Breast epithelium (tissue), 3 donors: ENCODE measurements around the gene AOAH.

Experiments used
- POLR2A ChIP-seq: fragments of 450-650 bp; IDR thresholded peaks from one replicate; pipeline ENCODE4 v1.6.1; 2016; ENCODE audit warnings: antibody characterized with exemption, mild to moderate bottlenecking, moderate library complexity
- POLR2AphosphoS5 ChIP-seq, 3 donors: sonication (generic); formaldehyde crosslinking; IDR thresholded peaks; one replicate each; pipeline ENCODE4 v1.6.1; 2017; ENCODE audit warnings: antibody characterized with exemption in 3 of 3
- TF ChIP-seq, protein P1 (sequence below), 3 donors: fragments of 450-650 bp; IDR thresholded peaks; one replicate each; pipeline ENCODE4 v1.5.1; 2016 to 2017; ENCODE audit warnings: antibody characterized with exemption in 3 of 3, mild to moderate bottlenecking in 3 of 3, moderate library complexity in 3 of 3

DNA sequence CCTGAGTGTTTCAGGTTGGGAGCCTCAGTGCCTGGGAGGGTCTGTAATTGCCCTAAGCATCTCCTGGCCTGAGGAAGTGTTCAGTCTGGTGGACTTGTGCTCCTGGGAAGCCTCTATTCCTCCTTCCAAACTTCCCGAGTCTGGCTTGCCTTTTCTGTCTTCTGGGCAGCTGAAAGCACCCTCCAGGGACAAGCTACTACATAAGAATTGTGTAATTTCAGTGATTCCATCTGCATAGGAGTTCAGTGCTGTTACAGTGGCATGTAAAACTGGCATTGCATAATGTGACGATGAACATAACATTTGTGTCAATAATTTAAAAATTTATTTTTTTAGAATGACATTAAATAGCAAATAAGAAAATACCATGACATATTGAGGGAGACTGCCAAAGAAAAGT lies 109.3 kb downstream of the AOAH start:
- TF ChIP-seq POLR2A (no peak), POLR2AphosphoS5 (IDR thresholded peaks at IDR 0.05) (no peak)
- TF ChIP-seq, protein P1, sequence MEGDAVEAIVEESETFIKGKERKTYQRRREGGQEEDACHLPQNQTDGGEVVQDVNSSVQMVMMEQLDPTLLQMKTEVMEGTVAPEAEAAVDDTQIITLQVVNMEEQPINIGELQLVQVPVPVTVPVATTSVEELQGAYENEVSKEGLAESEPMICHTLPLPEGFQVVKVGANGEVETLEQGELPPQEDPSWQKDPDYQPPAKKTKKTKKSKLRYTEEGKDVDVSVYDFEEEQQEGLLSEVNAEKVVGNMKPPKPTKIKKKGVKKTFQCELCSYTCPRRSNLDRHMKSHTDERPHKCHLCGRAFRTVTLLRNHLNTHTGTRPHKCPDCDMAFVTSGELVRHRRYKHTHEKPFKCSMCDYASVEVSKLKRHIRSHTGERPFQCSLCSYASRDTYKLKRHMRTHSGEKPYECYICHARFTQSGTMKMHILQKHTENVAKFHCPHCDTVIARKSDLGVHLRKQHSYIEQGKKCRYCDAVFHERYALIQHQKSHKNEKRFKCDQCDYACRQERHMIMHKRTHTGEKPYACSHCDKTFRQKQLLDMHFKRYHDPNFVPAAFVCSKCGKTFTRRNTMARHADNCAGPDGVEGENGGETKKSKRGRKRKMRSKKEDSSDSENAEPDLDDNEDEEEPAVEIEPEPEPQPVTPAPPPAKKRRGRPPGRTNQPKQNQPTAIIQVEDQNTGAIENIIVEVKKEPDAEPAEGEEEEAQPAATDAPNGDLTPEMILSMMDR (IDR thresholded peaks at IDR 0.05), result no peak
